ENCODE measurements around the gene CLNK. TPM values are rescaled to one million over a fixed set of nuclear protein-coding genes. Genes with fewer than 3 reads are reported as not detected.

CLNK gene
- total and polyA plus RNA-seq, 2 donors from 2014 or later: 2.8 to 4.8 TPM

- TF ChIP-seq CTCF (IDR thresholded peaks at IDR 0.05; ENCODE audit: borderline replicate concordance, extremely low read depth, insufficient read depth): no peak
- no peaks in the 10 kb centered on the region for H3K36me3 ChIP-seq (ENCODE audit: control insufficient read depth in 2 of 3, insufficient read depth in 3 of 3, low read length in 3 of 3)
- no peaks in the 10 kb centered on the region for H3K9me3 ChIP-seq (ENCODE audit: control insufficient read depth in 2 of 3, insufficient read depth in 1 of 3, low read length in 3 of 3)
- peaks cover 6% of the 10 kb centered on the region for H3K27me3 ChIP-seq (ENCODE audit: control insufficient read depth, insufficient read depth, low read length)
- no peak for FAIRE-seq
- H3K9ac ChIP-seq (ENCODE audit: low read length in 3 of 3): no peak overlapping the region
- intact Hi-C loops (cut with DNase I): no loop called here
- H3K4me3 ChIP-seq (ENCODE audit: low read length in 3 of 3): no peak overlapping the region
- no peak overlapping the region for H3K27ac ChIP-seq (ENCODE audit: low read depth in 2 of 2, low read length in 2 of 2)
- peaks cover 0 to 8% (median 5%) of the 10 kb centered on the region in 3 donors for H3K4me1 ChIP-seq (ENCODE audit: control insufficient read depth in 2 of 3, insufficient read depth in 2 of 3, low read depth in 1 of 3, low read length in 3 of 3)
- DNase-seq: no peak
Observed at GRCh38 chr4:10460313-10461047, 224.1 kb downstream of the CLNK start.

- no peaks in the 10 kb centered on the region for H3K36me3 ChIP-seq (ENCODE audit: control insufficient read depth in 2 of 3, insufficient read depth in 3 of 3, low read length in 3 of 3)
- H3K4me3 ChIP-seq (ENCODE audit: low read length in 3 of 3): no peak overlapping the region
- H3K27me3 ChIP-seq (ENCODE audit: control insufficient read depth, insufficient read depth, low read length): peaks cover 6% of the 10 kb centered on the region
- H3K9ac ChIP-seq (ENCODE audit: low read length in 3 of 3): no peak overlapping the region
- intact Hi-C loops (cut with DNase I): no loop called here
- TF ChIP-seq CTCF (IDR thresholded peaks at IDR 0.05; ENCODE audit: borderline replicate concordance, extremely low read depth, insufficient read depth): no peak
- DNase-seq: no peak
- FAIRE-seq: no peak
- no peak overlapping the region for H3K27ac ChIP-seq (ENCODE audit: low read depth in 2 of 2, low read length in 2 of 2)
- H3K9me3 ChIP-seq (ENCODE audit: control insufficient read depth in 2 of 3, insufficient read depth in 1 of 3, low read length in 3 of 3): no peaks in the 10 kb centered on the region
- peaks cover 0 to 8% (median 5%) of the 10 kb centered on the region in 3 donors for H3K4me1 ChIP-seq (ENCODE audit: control insufficient read depth in 2 of 3, insufficient read depth in 2 of 3, low read depth in 1 of 3, low read length in 3 of 3)
Observed at GRCh38 chr4:10459305-10459704, 225.3 kb downstream of the CLNK start.

GRCh38 chr4:10458177-10458576 lies 226.4 kb downstream of the CLNK start:
- Histone ChIP-seq H3K9ac (ENCODE audit: low read length in 3 of 3) (no peak overlapping the region), H3K27ac (ENCODE audit: low read depth in 2 of 2, low read length in 2 of 2) (no peak overlapping the region), H3K4me1 (ENCODE audit: control insufficient read depth in 2 of 3, insufficient read depth in 2 of 3, low read depth in 1 of 3, low read length in 3 of 3) (peaks cover 0 to 8% (median 5%) of the 10 kb centered on the region in 3 donors), H3K36me3 (ENCODE audit: control insufficient read depth in 2 of 3, insufficient read depth in 3 of 3, low read length in 3 of 3) (no peaks in the 10 kb centered on the region), H3K27me3 (ENCODE audit: control insufficient read depth, insufficient read depth, low read length) (peaks cover 6% of the 10 kb centered on the region), H3K4me3 (ENCODE audit: low read length in 3 of 3) (peak overlapping the region in 1 of 3 donors; percentile 62), H3K9me3 (ENCODE audit: control insufficient read depth in 2 of 3, insufficient read depth in 1 of 3, low read length in 3 of 3) (no peaks in the 10 kb centered on the region)
- intact Hi-C loops (cut with DNase I): no loop called here
- DNase-seq (peak in 3 of 5 donors; percentile 15 to 67 (median 50)), FAIRE-seq (no peak)
- no peak for TF ChIP-seq CTCF (IDR thresholded peaks at IDR 0.05; ENCODE audit: borderline replicate concordance, extremely low read depth, insufficient read depth)
